HEK293 (cell line): ENCODE data around the gene SLC18A3.

ENCODE experiments used
- CTCF ChIA-PET: fragments of 350-600 bp; formaldehyde crosslinking; extraction: SDS; loops from one replicate; lab custom pipeline; 2021; ENCODE audit warnings: antibody characterized with exemption; lab: Yijun Ruan, JAX
- POLR2A ChIA-PET: fragments of 300-600 bp; formaldehyde crosslinking; extraction: SDS; loops from one replicate; lab custom pipeline; 2020; ENCODE audit warnings: antibody characterized with exemption, inconsistent platforms; lab: Yijun Ruan, JAX
- H3K27ac ChIP-seq: fragments of 200-500 bp; sonication (Bioruptor generic); 2 replicates; pipeline ENCODE4 v1.5.1; 2014; ENCODE audit warnings: low read depth, low read length, control low read depth, inconsistent platforms; ENCODE audit errors: extremely low read depth
- H3K36me3 ChIP-seq, 2 experiments: fragments of 200-500 bp in 1 of 2; sonication (Bioruptor generic) in 1 of 2; 1 replicate in 1 of 2; 2 replicates in 1 of 2; pipeline ENCODE4 v1.5.1; 2014 to 2017; ENCODE audit warnings: inconsistent platforms in 2 of 2, low read length in 2 of 2; ENCODE audit not compliant: control insufficient read depth in 2 of 2, insufficient read depth in 1 of 2
- H3K4me1 ChIP-seq: fragments of 200-500 bp; sonication (Bioruptor generic); 2 replicates; pipeline ENCODE4 v1.5.1; 2014; ENCODE audit warnings: mild to moderate bottlenecking, low read length, inconsistent platforms; ENCODE audit not compliant: control insufficient read depth, insufficient read depth
- H3K4me3 ChIP-seq: 2 replicates; pipeline ENCODE4 v1.5.1; 2011; ENCODE audit warnings: low read depth, mild to moderate bottlenecking, control low read depth, low read length, moderate library complexity
- H3K9me3 ChIP-seq: fragments of 200-500 bp; sonication (Bioruptor generic); 2 replicates; pipeline ENCODE4 v1.5.1; 2014; ENCODE audit warnings: low read depth, low read length, inconsistent platforms; ENCODE audit not compliant: control insufficient read depth, insufficient read depth
- GLI2 ChIP-seq: fragments of 450-650 bp; formaldehyde crosslinking; IDR thresholded peaks from 2 replicates; pipeline ENCODE4; 2017; ENCODE audit warnings: missing biosample characterization, missing genetic modification characterization, low read depth, borderline replicate concordance
- MZF1 ChIP-seq: fragments of 450-650 bp; formaldehyde crosslinking; IDR thresholded peaks from 2 replicates; pipeline ENCODE4 v1.5.1; 2017; ENCODE audit warnings: missing biosample characterization, missing genetic modification characterization, borderline replicate concordance
- PRDM10 ChIP-seq: fragments of 450-650 bp; formaldehyde crosslinking; IDR thresholded peaks from 2 replicates; pipeline ENCODE4 v1.5.1; 2016; ENCODE audit warnings: missing biosample characterization, missing genetic modification characterization
- PRDM6 ChIP-seq: fragments of 450-650 bp; formaldehyde crosslinking; IDR thresholded peaks from 2 replicates; pipeline ENCODE4 v1.5.1; 2017; ENCODE audit warnings: missing biosample characterization, missing genetic modification characterization
- SETDB1 ChIP-seq: IDR thresholded peaks from one replicate; pipeline ENCODE4 v1.6.1; 2017; ENCODE audit warnings: mild to moderate bottlenecking, low read length, moderate library complexity, mixed read lengths; ENCODE audit not compliant: insufficient read length
- ZFP37 ChIP-seq: fragments of 450-650 bp; formaldehyde crosslinking; IDR thresholded peaks from 2 replicates; pipeline ENCODE4 v1.5.1; 2016; ENCODE audit warnings: missing biosample characterization, missing genetic modification characterization
- ZNF132 ChIP-seq: fragments of 450-650 bp; formaldehyde crosslinking; IDR thresholded peaks from 2 replicates; pipeline ENCODE4 v1.5.1; 2017; ENCODE audit warnings: missing biosample characterization, missing genetic modification characterization, borderline replicate concordance
- ZNF133 ChIP-seq: fragments of 450-650 bp; formaldehyde crosslinking; IDR thresholded peaks from 2 replicates; pipeline ENCODE4 v1.5.1; 2016; ENCODE audit warnings: missing biosample characterization, missing genetic modification characterization
- ZNF214 ChIP-seq: fragments of 450-650 bp; formaldehyde crosslinking; IDR thresholded peaks from 2 replicates; pipeline ENCODE4 v1.5.1; 2017; ENCODE audit warnings: missing biosample characterization, mild to moderate bottlenecking, missing genetic modification characterization, borderline replicate concordance
- ZNF26 ChIP-seq: fragments of 450-650 bp; formaldehyde crosslinking; IDR thresholded peaks from 2 replicates; pipeline ENCODE4 v1.5.1; 2016; ENCODE audit warnings: missing biosample characterization, missing genetic modification characterization
- ZNF280C ChIP-seq: fragments of 450-650 bp; formaldehyde crosslinking; IDR thresholded peaks from 2 replicates; pipeline ENCODE4 v1.5.1; 2016; ENCODE audit warnings: missing biosample characterization, missing genetic modification characterization
- ZNF280D ChIP-seq: fragments of 450-650 bp; formaldehyde crosslinking; IDR thresholded peaks from 2 replicates; pipeline ENCODE4 v1.5.1; 2016; ENCODE audit warnings: missing biosample characterization, missing genetic modification characterization
- ZNF311 ChIP-seq: fragments of 450-650 bp; formaldehyde crosslinking; IDR thresholded peaks from 2 replicates; pipeline ENCODE4 v1.5.1; 2017; ENCODE audit warnings: missing biosample characterization, missing genetic modification characterization, borderline replicate concordance
- ZNF398 ChIP-seq: fragments of 450-650 bp; formaldehyde crosslinking; IDR thresholded peaks from 2 replicates; pipeline ENCODE4 v1.5.1; 2017; ENCODE audit warnings: missing biosample characterization, missing genetic modification characterization
- ZNF416 ChIP-seq: fragments of 450-650 bp; formaldehyde crosslinking; IDR thresholded peaks from 2 replicates; pipeline ENCODE4 v1.5.1; 2016; ENCODE audit warnings: missing biosample characterization, missing genetic modification characterization
- ZNF596 ChIP-seq: fragments of 450-650 bp; IDR thresholded peaks from 2 replicates; pipeline ENCODE4 v1.5.0; 2018; ENCODE audit warnings: missing biosample characterization, mild to moderate bottlenecking, missing genetic modification characterization, moderate library complexity
- ZNF664 ChIP-seq: fragments of 450-650 bp; formaldehyde crosslinking; IDR thresholded peaks from 2 replicates; pipeline ENCODE4 v1.5.1; 2016; ENCODE audit warnings: missing biosample characterization, missing genetic modification characterization
- ZNF701 ChIP-seq: fragments of 450-650 bp; formaldehyde crosslinking; IDR thresholded peaks from 2 replicates; pipeline ENCODE4 v1.5.1; 2016; ENCODE audit warnings: missing biosample characterization, missing genetic modification characterization
- ZNF777 ChIP-seq: fragments of 450-650 bp; formaldehyde crosslinking; IDR thresholded peaks from 2 replicates; pipeline ENCODE4 v1.5.1; 2017; ENCODE audit warnings: missing biosample characterization, missing genetic modification characterization, borderline replicate concordance

The SLC18A3 gene

GRCh38 chr10:49643241-49644034, 33.3 kb downstream of the SLC18A3 start:
- TF ChIP-seq ZNF132 (tag by site-specific recombination) (no peak), ZNF664 (tag by site-specific recombination) (no peak), MZF1 (tag by site-specific recombination) (no peak), PRDM10 (tag by site-specific recombination) (no peak), ZNF311 (tag by site-specific recombination) (no peak), ZNF26 (no peak), ZNF416 (tag by site-specific recombination) (no peak), ZNF596 (tag by site-specific recombination) (no peak), PRDM6 (tag by site-specific recombination) (no peak), ZNF701 (tag by site-specific recombination) (no peak), SETDB1 (no peak), ZNF280C (no peak), GLI2 (tag by site-specific recombination) (no peak)
- Histone ChIP-seq H3K9me3 (no peaks in the 10 kb centered on the region), H3K4me3 (no peak overlapping the region), H3K27ac (no peak overlapping the region), H3K36me3 (no peaks in the 10 kb centered on the region), H3K4me1 (no peaks in the 10 kb centered on the region)
- ChIA-PET POLR2A (no interaction called here), CTCF (no interaction called here)

GRCh38 chr10:49644035-49644646, 34.0 kb downstream of the SLC18A3 start:
- POLR2A ChIA-PET, result no interaction called here
- Histone ChIP-seq H3K4me1 (no peaks in the 10 kb centered on the region), H3K36me3 (no peaks in the 10 kb centered on the region), H3K4me3 (no peak overlapping the region), H3K9me3 (no peaks in the 10 kb centered on the region), H3K27ac (no peak overlapping the region)
- CTCF ChIA-PET, result no interaction called here
- TF ChIP-seq ZFP37 (tag by site-specific recombination) (no peak), ZNF280D (no peak), ZNF398 (tag by site-specific recombination) (no peak), ZNF777 (tag by site-specific recombination) (no peak), ZNF214 (tag by site-specific recombination) (no peak), ZNF133 (tag by site-specific recombination) (no peak)
